Measurements from ENCODE around the gene PCK1.

GRCh38 chr20:57523782-57524181, 37.1 kb upstream of the PCK1 start:
- TF ChIP-seq, protein P1, sequence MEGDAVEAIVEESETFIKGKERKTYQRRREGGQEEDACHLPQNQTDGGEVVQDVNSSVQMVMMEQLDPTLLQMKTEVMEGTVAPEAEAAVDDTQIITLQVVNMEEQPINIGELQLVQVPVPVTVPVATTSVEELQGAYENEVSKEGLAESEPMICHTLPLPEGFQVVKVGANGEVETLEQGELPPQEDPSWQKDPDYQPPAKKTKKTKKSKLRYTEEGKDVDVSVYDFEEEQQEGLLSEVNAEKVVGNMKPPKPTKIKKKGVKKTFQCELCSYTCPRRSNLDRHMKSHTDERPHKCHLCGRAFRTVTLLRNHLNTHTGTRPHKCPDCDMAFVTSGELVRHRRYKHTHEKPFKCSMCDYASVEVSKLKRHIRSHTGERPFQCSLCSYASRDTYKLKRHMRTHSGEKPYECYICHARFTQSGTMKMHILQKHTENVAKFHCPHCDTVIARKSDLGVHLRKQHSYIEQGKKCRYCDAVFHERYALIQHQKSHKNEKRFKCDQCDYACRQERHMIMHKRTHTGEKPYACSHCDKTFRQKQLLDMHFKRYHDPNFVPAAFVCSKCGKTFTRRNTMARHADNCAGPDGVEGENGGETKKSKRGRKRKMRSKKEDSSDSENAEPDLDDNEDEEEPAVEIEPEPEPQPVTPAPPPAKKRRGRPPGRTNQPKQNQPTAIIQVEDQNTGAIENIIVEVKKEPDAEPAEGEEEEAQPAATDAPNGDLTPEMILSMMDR (IDR thresholded peaks at IDR 0.05; ENCODE audit: extremely low read depth in 1 of 2, insufficient read depth in 1 of 2, low read depth in 1 of 2, low read length in 2 of 2), result no peak
- TF ChIP-seq JUN (IDR thresholded peaks at IDR 0.05; ENCODE audit: borderline replicate concordance, insufficient read depth, insufficient read length, low read depth) (no peak), EZH2 (IDR thresholded peaks at IDR 0.05; ENCODE audit: borderline replicate concordance, low read depth, low read length, severe bottlenecking) (no peak), POLR2A (IDR thresholded peaks at IDR 0.05; ENCODE audit: low read depth, low read length) (no peak), MAX (IDR thresholded peaks at IDR 0.05; ENCODE audit: insufficient read depth, insufficient read length) (no peak), POLR2AphosphoS5 (IDR thresholded peaks at IDR 0.05; ENCODE audit: insufficient read depth, low read depth, low read length) (no peak), MYC (IDR thresholded peaks at IDR 0.05; ENCODE audit: low read depth, low read length) (no peak)

Measured in endothelial cell of umbilical vein (primary cell).